ENCODE data around the gene TBKBP1. TPM values are rescaled to one million over a fixed set of nuclear protein-coding genes. Genes with fewer than 3 reads are reported as not detected.

Gene TBKBP1
- total RNA-seq, 4 donors from 2014 or later = 2.4 to 14.7 (median 5.0) TPM

GRCh38 chr17:47711366-47712099 is 17.6 kb downstream of the TBKBP1 start:
- no peak for TF ChIP-seq CTCF (IDR thresholded peaks at IDR 0.05; ENCODE audit: low read depth)

GRCh38 chr17:47712330-47713023 is 18.5 kb downstream of the TBKBP1 start:
- TF ChIP-seq CTCF (IDR thresholded peaks at IDR 0.05; ENCODE audit: low read depth) = no peak

GRCh38 chr17:47713980-47714700 is 20.2 kb downstream of the TBKBP1 start:
- TF ChIP-seq CTCF (IDR thresholded peaks at IDR 0.05; ENCODE audit: low read depth) = no peak

- TF ChIP-seq CTCF (IDR thresholded peaks at IDR 0.05; ENCODE audit: low read depth) = no peak
Observed at GRCh38 chr17:47714773-47715396, 20.9 kb downstream of the TBKBP1 start.

GRCh38 chr17:47715669-47716325 is 21.8 kb downstream of the TBKBP1 start:
- no peak for TF ChIP-seq CTCF (IDR thresholded peaks at IDR 0.05; ENCODE audit: low read depth)

GRCh38 chr17:47716375-47716774 is 22.4 kb downstream of the TBKBP1 start:
- no peak for TF ChIP-seq CTCF (IDR thresholded peaks at IDR 0.05; ENCODE audit: low read depth)

Data from subcutaneous adipose tissue (tissue), 4 donors.